Activated CD4-positive, alpha-beta T cell treated with anti-CD3 and anti-CD28 coated beads, Interleukin-2, amount 50 U/mL, for 16 hours (primary cell): Measurements from ENCODE around the gene SGIP1.
"Not testable (repeated sequence)": the region's sequence is repeated elsewhere in the genome, so short reads cannot be mapped to it uniquely, and the experiment has no call there.

Source experiments
- DNase-seq: peaks from one replicate; pipeline ENCODE4 v3.0.0-alpha.2; 2020

Gene SGIP1

GRCh38 chr1:66686406-66686805 is 152.5 kb downstream of the SGIP1 start:
- no peak for DNase-seq

GRCh38 chr1:66687358-66687757 is 153.4 kb downstream of the SGIP1 start:
- DNase-seq = no peak

DNA sequence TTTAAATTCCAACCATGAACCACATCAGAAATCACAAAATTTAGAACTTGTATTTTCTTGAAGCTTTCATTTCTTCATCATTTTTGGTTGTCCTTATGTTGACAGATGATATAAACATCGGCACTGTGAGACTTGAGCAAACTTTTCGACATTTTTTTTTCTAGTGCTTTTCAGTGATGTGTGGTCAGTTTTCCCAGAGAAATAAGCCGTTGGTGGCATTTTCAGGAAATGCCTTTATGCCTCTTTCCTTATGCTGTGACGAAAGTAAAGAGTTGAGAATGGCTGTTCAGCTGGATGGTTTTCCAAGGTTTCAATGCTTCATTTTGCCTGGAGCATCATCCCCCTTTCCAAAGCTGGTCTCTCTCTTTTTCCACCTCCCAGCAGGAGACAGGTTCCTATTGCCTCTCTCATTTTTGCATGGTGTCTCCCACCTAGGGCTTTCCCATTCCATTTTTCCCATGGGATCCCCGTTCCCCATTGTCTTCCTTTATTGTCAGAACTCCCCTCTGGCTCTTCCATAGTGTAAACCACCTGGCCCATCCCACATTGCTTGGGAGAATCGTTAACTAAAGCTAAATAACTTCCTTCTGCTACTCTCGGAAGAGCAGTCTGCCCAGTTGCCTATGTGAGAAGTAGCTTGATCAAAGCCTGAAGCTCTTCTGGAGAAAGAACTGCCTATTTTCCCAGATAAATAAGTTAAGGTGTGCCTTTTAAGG is 156.9 kb downstream of the SGIP1 start:
- no peak for DNase-seq

GRCh38 chr1:66692681-66693080 is 158.7 kb downstream of the SGIP1 start:
- no peak for DNase-seq

DNA sequence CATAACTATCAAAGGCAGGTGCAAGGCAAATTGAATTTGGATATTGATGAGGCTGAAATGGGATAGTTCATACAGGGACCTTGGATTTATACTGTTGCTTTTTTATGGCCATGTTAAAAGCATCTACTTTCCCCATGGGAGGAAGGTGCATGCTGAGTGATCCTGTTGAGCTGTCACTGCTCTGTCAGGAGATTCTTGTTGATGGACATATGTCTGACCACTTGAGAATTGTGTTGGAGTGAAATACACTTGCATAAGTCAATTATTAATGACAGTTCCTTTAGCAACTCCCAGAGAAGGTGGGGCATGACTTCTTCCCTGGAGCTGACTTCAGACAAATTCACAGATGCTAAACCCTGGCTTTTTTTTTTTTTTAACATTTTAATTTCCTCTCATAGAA is 159.9 kb downstream of the SGIP1 start:
- no peak for DNase-seq

DNA sequence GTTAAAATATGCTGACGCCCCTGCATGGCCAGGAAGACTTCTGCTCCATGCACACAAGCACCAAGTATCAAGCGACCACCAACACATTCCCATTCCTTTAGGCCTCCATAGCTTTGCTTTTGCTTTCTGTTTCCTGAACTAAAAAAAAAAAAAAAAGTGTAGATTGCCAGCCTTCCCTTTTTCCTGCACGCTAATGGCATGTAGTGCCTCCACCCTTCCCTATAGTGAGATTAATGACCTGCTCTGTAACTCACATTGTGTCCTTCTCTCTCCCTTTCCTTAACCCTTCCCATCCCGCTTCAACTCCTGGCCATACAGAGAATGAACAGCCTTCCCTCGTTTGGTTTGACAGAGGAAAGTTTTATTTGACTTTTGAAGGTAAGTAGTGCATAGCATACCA is 161.2 kb downstream of the SGIP1 start:
- DNase-seq = no peak

DNA sequence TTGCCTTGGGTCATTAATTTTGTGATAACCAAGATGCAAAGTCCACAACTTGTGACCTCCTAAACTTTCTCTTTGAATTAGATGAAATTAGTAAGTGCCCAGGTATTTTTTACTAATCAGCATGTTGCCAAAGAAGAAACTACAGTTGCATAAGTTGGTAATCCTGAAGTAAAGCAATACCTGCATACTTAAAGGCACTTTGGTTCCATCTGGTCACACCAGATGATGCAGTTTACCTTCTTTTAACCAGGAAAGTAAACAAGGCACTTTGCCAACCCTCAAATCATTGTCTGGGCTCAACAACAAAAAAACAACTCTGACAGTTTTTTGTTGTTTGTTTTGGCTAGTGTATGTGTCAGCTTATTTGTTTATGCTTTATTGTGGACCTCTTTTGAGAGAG is 162.8 kb downstream of the SGIP1 start:
- no peak for DNase-seq

GRCh38 chr1:66699213-66699612 is 165.3 kb downstream of the SGIP1 start:
- DNase-seq = no peak

- no peak for DNase-seq
Observed at GRCh38 chr1:66704177-66704875, 170.4 kb downstream of the SGIP1 start.

GRCh38 chr1:66705110-66705509 is 171.2 kb downstream of the SGIP1 start:
- no peak for DNase-seq

DNA sequence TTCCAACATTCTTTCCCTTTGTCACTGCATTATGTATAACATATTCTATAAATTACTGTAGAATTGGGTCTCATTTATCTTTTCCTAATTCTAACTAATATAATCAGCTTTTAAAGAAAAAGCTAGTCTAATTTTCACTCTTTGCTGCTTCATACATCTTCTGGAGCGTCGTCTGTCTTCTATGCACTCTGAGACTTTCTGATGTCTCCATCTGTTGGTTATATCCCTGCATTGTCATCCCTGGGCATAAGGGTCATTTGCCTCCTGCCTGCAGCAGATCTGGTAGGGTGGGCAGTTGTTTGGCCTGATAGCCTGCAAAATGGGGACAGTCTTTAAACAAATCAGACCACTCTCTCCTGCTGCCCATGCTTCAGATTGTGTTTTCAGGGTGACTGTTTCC is 177.5 kb downstream of the SGIP1 start:
- DNase-seq = no peak

DNA sequence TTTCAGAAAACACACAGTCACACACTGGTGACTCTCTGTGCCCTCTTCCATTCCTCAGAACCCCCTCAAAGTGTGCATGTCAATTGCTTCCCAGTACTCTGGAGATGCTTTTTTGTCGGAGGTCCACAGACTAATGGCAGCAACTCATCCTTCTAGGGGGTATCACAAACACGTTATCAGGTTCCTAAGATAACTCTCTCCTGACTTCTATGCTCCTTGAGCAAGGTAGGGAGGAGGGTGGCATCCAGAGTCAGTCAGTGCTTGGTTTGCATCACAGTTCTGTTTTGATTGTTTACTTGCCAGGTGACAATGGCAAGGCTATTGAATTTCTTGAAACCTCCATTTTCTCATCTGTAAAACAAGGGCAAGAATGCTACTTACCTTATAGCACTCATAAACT is 178.9 kb downstream of the SGIP1 start:
- no peak for DNase-seq

DNA sequence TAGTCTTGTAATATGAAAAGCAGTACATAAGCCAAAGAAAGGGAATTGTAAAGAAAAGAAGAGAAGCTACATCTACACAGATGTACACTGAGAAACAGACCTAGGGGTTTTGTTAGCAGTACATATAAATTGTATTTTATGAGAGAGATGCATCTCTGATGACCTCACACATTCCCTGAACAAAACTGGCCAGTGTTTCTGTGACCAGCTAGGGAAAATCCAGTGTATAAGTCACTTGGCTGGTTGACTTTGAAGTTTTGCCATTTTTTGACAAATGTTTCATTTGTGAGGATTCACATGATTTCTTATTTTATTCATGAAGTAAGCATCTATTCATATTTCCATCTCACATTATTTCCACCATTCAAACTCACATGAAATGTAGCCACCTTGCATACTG is 190.0 kb downstream of the SGIP1 start:
- no peak for DNase-seq

DNA sequence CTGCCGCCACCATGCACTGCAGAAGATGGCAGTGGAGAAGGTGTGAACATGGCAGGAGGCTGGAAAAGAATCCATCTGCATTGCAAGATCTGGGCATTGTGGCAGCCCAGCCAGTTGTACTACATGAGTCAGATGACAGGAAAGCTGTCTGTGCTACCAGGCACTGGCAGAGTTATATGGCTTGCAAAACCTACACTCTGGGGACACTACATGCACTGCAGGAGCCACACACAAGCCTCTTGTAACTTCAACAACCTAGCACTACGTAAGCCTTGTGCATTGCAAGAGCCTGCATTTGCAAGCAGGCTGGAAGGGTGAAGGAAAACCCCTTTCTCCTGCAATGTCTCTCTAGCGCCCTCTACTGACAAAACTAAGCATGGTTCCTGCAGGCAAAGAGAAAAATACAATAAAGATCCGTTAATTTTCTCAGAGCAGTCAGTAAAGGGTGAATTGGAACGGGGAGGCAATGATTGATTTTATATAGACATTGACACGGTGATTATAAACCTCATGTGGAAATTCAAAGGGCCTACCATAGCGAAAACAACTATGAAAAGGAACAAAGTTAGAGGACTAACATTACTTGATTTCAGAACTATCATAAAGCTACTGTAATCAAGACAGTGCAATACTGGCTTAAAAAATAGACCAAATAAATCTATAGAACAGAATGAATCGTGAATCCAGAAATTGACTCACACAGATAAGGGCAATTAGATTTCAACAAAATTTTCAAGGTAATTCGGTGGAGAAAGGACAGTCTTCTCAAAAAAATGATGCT is 192.1 kb downstream of the SGIP1 start:
- peak; percentile 79 for DNase-seq

- DNase-seq = no peak
Observed at GRCh38 chr1:66728021-66728420, 194.1 kb downstream of the SGIP1 start.

- not testable (repeated sequence) for DNase-seq
Observed at GRCh38 chr1:66728716-66729115, 194.8 kb downstream of the SGIP1 start.

DNA sequence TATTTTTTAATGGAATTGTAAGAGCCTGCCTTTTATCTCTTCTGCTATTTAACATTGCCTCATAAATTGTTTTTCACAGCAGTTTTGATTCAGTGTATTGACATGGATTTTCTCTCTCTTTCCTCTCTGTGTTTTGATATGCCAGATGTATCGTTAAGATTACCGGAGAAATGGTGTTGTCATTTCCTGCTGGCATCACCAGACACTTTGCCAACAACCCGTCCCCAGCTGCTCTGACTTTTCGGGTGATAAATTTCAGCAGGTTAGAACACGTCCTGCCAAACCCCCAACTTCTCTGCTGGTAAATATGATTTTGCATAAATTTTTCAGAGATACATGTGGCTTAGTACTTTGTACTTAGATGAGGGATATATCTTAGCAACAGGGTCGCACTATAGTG is 195.2 kb downstream of the SGIP1 start:
- peak; percentile 38 for DNase-seq

DNA sequence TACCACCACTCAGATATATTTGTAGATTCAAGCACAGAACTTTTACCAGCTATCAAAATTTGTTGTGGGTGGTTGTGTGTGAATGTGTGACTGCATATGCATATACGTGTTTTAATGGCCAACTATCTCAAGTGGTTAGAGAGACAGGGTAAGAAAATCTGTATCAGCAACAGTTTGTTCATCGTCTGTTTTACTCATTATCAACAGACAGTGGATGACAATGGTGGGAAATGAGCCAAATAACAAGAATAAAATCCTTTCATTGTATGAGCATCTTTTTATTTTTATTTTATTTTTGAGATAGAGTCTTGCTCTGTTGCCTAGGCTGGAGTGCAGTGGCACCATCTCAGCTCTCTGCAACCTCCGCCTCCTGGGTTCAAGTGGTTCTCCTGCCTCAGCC is 195.6 kb downstream of the SGIP1 start:
- DNase-seq = no peak

- DNase-seq = no peak
Observed at GRCh38 chr1:66730462-66730861, 196.5 kb downstream of the SGIP1 start.

DNA sequence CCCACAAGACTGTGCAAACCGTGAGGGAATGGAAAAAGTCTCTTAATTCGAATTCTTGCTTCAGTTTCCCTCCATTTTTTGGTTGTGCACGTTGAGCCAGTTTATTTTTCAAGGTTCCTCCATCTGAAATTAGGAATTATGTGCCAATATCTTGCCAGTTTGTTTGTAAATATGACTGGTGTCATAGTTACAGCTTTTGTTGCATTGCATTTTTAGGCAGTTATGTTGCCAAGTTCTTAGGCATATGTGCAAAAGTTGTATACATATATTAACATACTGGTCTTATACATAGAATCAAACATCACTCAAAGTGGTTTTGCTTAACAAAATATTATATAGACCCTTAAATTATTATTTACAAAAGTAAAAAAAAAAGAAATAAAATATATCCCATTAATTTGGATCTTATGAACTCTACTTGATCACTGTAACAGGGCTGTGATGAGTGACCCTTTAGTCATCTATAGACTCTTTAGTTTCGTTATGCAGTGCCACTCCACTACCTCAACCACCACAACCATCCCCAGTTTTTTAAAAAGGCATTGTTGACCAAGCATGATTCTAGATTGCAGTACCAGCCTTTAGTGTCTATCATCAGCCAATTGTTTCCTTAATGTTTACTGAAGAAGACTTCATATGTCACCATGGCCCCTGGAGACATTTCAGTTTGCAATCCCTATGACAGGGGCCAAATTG is 197.4 kb downstream of the SGIP1 start:
- DNase-seq = peak; percentile 42

DNA sequence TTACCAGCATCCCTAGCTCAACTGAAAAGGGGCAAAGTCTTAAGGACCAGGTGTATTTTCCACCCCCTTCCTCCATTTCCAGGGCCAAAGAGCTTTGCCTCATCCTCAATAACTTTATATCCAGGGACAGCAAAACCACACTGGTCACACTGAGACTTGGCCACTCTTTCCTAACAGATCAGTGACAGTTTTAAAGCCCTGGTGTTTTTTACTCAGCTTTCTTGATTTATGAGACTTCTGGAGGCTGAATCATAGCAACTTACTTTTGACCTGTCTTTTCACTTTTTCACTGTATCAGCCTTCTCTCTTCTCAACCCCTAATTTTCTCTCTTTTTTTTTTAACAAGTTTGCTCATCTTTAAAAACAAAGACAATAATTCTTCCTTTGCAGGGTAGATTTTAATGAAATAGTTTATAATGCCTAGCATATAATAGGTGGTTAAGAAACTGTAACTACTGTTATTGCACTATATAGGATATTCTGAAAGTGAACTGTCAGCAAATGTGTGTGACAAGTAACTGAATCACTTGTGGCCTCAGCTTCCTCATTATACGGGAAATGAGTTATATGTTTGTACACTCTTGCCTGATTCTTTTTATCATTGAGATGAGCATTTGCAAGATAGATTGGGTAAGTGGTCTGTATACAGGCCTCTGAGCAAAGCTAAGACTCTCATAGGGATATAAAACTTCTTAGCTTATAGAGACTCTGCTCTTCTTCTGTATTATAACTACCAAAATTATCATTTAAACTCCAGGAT is 198.6 kb downstream of the SGIP1 start:
- peak; percentile 63 for DNase-seq

- DNase-seq = no peak
Observed at GRCh38 chr1:66733348-66734017, 199.5 kb downstream of the SGIP1 start.
